Activated CD4-positive, alpha-beta T cell treated with anti-CD3 and anti-CD28 coated beads, Interleukin-2, Interleukin-6, amounts not matched to agents 100 ng/mL and 50 ng/mL, durations not matched to agents 16 hours and 8 hours (primary cell): ENCODE results near the gene KCNAB2.
"Not testable (repeated sequence)": the region's sequence is repeated elsewhere in the genome, so short reads cannot be mapped to it uniquely, and the experiment has no call there.

Experiments used
- DNase-seq: peaks from one replicate; pipeline ENCODE4 v3.0.0-alpha.2; 2020

Gene KCNAB2

GRCh38 chr1:6062670-6063069 lies 17.0 kb downstream of the KCNAB2 start:
- DNase-seq = no peak

GRCh38 chr1:6063532-6064053 lies 17.9 kb downstream of the KCNAB2 start:
- not testable (repeated sequence) for DNase-seq

GRCh38 chr1:6065093-6065858 lies 19.6 kb downstream of the KCNAB2 start:
- no peak for DNase-seq

GRCh38 chr1:6066680-6067079 lies 21.0 kb downstream of the KCNAB2 start:
- no peak for DNase-seq

GRCh38 chr1:6068073-6068472 lies 22.4 kb downstream of the KCNAB2 start:
- no peak for DNase-seq

- no peak for DNase-seq
Measured at GRCh38 chr1:6068932-6069331, 23.2 kb downstream of the KCNAB2 start.

GRCh38 chr1:6069573-6069972 lies 23.9 kb downstream of the KCNAB2 start:
- no peak for DNase-seq

GRCh38 chr1:6070450-6070974 lies 24.8 kb downstream of the KCNAB2 start:
- DNase-seq = no peak

GRCh38 chr1:6071219-6071618 lies 25.5 kb downstream of the KCNAB2 start:
- no peak for DNase-seq

GRCh38 chr1:6072774-6073479 lies 27.2 kb downstream of the KCNAB2 start:
- DNase-seq = no peak

GRCh38 chr1:6073480-6074053 lies 27.9 kb downstream of the KCNAB2 start:
- DNase-seq = no peak

- no peak for DNase-seq
Measured at GRCh38 chr1:6074192-6074901, 28.7 kb downstream of the KCNAB2 start.

- DNase-seq = peak; percentile 27
Measured at GRCh38 chr1:6075748-6076147, 30.1 kb downstream of the KCNAB2 start.

- not testable (repeated sequence) for DNase-seq
Measured at GRCh38 chr1:6077061-6077460, 31.4 kb downstream of the KCNAB2 start.

- DNase-seq = no peak
Measured at GRCh38 chr1:6077506-6077905, 31.8 kb downstream of the KCNAB2 start.

GRCh38 chr1:6077919-6078318 lies 32.2 kb downstream of the KCNAB2 start:
- no peak for DNase-seq

GRCh38 chr1:6080469-6080868 lies 34.8 kb downstream of the KCNAB2 start:
- no peak for DNase-seq

GRCh38 chr1:6081901-6082300 lies 36.2 kb downstream of the KCNAB2 start:
- no peak for DNase-seq

GRCh38 chr1:6082430-6082971 lies 36.8 kb downstream of the KCNAB2 start:
- DNase-seq = no peak

GRCh38 chr1:6083385-6083784 lies 37.7 kb downstream of the KCNAB2 start:
- DNase-seq = no peak

GRCh38 chr1:6083801-6084446 lies 38.2 kb downstream of the KCNAB2 start:
- DNase-seq = no peak
